Fibroblast of lung (primary cell): ENCODE data around the gene ATP5F1E.

Source experiments
- CTCF ChIP-seq, 2 donors: IDR thresholded peaks in 1 of 2; conservative IDR thresholded peaks in 1 of 2; 1 replicate in 1 of 2; 2 replicates in 1 of 2; pipeline ENCODE4 v1.5.1; 2011 to 2012; ENCODE audit warnings: low read length in 2 of 2, control low read depth in 1 of 2, inconsistent platforms in 1 of 2, low read depth in 1 of 2, mild to moderate bottlenecking in 1 of 2
- EZH2 ChIP-seq: IDR thresholded peaks from 2 replicates; pipeline ENCODE4 v1.5.1; 2012; ENCODE audit warnings: low read length, control low read depth, mild to moderate bottlenecking; ENCODE audit errors: missing control alignments

- TF ChIP-seq CTCF (conservative IDR thresholded peaks at IDR 0.05 in 1 of 2, IDR thresholded peaks at IDR 0.05 in 1 of 2; ENCODE audit: low read depth in 1 of 2, low read length in 2 of 2) (no peak), EZH2 (no peak)
Observed at GRCh38 chr20:59010321-59010994, 21.7 kb downstream of the ATP5F1E start.
